Central memory CD4-positive, alpha-beta T cell (primary cell): ENCODE data around the gene VSX2.
A peak's percentile ranks its signal among the peaks of the same experiment; 100 is the strongest.

ENCODE experiments used
- DNase-seq: peaks from one replicate; pipeline ENCODE4 v3.0.0; 2022

VSX2 gene

DNA sequence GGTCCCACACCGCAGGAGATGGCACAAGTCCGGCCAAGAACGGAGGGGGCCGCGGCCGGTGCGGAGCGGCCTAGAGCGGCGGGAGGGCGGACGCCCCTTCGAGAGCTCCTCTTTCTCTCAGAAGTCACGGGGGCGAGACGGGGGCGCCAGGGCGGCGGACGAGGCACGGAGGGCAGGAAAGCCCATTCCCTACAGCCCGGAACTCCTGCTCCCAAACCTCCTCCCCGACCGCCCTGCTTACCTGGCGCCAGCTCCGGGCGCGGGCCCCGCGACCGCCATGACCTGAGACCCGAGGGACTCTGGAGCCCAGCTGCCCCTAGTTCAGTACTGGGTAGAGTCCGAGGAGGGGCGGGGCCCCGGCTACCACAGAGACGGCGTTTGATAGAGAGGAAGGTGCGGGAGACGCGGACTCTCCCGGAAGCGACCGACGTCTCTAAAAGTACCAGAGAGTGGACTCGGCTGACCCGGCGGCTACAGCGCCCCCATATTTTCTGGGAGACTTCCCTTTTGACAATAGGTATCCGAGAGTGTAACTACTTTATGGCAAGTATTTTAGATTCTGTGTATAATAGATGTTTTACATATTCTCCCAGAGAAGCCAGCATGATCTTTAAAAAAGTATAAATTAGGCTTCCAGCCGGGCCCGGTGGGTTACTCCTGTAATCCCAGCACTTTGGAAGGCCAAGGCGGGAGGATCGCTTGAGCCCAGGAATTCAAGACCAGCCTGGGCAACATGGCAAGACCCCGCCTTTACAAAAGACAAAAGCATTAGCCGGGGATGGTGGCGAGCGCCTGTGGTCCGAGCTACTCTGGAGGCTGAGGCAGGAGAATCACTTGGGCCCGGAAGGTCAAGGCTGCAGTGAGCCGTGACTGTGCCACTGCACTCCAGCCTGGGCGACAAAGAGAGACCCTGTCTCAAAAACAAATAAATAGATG, 63.7 kb downstream of the VSX2 start, which contains the start of gene ABCD4:
Gene ABCD4, minus strand, starts transcription at position 301 of the 936 bp plus-strand sequence. Its CDS starts 22 bp downstream, at position 279.
- DNase-seq = peak; percentile 63

- no peak for DNase-seq
Measured at GRCh38 chr14:74308695-74309094, 69.4 kb downstream of the VSX2 start.

DNA sequence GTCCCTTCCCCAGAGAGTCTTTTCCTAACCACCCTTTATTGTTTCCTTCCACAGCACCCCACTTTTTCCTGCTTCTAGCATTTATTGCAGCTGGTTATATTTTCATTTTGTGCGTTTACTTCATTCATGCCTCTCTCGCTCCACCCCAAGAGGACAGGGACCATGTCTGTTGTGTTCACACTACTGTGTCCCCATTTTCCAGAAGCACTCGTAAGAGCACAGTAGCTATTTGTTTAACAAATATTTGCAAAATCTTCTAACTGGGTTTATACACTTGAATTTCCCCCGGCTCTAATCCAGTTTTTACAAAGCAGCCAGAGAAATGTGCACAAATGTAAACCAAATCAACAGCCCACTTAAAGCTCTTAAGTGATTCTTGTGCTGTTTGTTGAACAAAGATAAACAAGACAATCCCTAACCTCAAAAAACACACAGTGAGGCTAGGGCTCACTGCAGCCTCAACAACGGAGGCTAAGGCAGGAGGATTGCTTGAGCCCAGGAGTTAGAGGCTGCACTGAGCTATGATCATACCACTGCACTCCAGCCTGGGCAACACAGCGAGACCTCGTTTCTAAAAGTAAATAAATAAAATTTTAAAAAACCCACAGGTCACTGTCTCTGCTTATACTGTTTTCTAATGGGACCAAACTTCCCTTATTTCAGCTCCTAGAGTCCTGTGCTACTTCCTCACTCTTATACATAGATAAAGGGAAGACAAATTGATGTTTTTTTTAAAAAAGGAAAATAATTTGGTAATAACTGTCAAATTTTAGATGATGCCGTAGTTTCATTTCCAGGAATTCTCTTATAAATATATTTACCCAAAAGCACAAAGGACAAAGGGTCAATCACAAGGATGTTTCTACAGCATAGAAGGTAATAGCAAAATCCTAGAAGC, 70.1 kb downstream of the VSX2 start:
- DNase-seq = no peak

GRCh38 chr14:74312161-74312560, 72.9 kb downstream of the VSX2 start:
- no peak for DNase-seq
